Trophoblast cell (in vitro differentiated cells and primary cell): ENCODE results near the gene DVL1.
"Not testable (repeated sequence)": the region's sequence is repeated elsewhere in the genome, so short reads cannot be mapped to it uniquely, and the experiment has no call there.

Experiments
- DNase-seq, 2 donors: peaks; one replicate each; pipeline ENCODE4 v3.0.0-alpha.2; 2016
- H2AFZ ChIP-seq: 2 replicates; pipeline ENCODE4 v1.6.1; 2013; ENCODE audit warnings: low read length, moderate library complexity, mild to moderate bottlenecking; ENCODE audit not compliant: insufficient read depth, poor library complexity
- H2AK5ac ChIP-seq: 2 replicates; pipeline ENCODE4 v1.6.1; 2013; ENCODE audit warnings: mild to moderate bottlenecking, low read length
- H2BK120ac ChIP-seq: 2 replicates; pipeline ENCODE4 v1.6.1; 2013; ENCODE audit warnings: low read length, mild to moderate bottlenecking, moderate library complexity; ENCODE audit not compliant: insufficient read depth, poor library complexity
- H2BK12ac ChIP-seq: 2 replicates; pipeline ENCODE4 v1.6.1; 2013; ENCODE audit warnings: mild to moderate bottlenecking, low read length, moderate library complexity
- H2BK5ac ChIP-seq: 2 replicates; pipeline ENCODE4 v1.6.1; 2013; ENCODE audit warnings: low read length, low read depth, moderate library complexity, mild to moderate bottlenecking; ENCODE audit not compliant: poor library complexity
- H3K14ac ChIP-seq: 2 replicates; pipeline ENCODE4 v1.6.1; 2013; ENCODE audit warnings: mild to moderate bottlenecking, low read length
- H3K18ac ChIP-seq: 2 replicates; pipeline ENCODE4 v1.6.1; 2013; ENCODE audit warnings: mild to moderate bottlenecking, low read length
- H3K23ac ChIP-seq: 2 replicates; pipeline ENCODE4 v1.6.1; 2013; ENCODE audit warnings: low read length
- H3K27ac ChIP-seq: 2 replicates; pipeline ENCODE4 v1.5.1; 2013; ENCODE audit warnings: low read depth, mild to moderate bottlenecking, inconsistent platforms, low read length, moderate library complexity
- H3K27me3 ChIP-seq: 2 replicates; pipeline ENCODE4 v1.6.1; 2013; ENCODE audit warnings: inconsistent platforms, mild to moderate bottlenecking, low read length, moderate library complexity; ENCODE audit not compliant: insufficient read depth
- H3K36me3 ChIP-seq, 2 experiments: 1 replicate in 1 of 2; 2 replicates in 1 of 2; pipeline ENCODE4 v1.6.1; 2013; ENCODE audit warnings: low read length in 2 of 2, mild to moderate bottlenecking in 2 of 2, moderate library complexity in 1 of 2; ENCODE audit not compliant: insufficient read depth in 2 of 2, control insufficient read depth in 1 of 2
- H3K4ac ChIP-seq: 2 replicates; pipeline ENCODE4 v1.6.1; 2013; ENCODE audit warnings: low read depth, mild to moderate bottlenecking, low read length, moderate library complexity
- H3K4me1 ChIP-seq, 2 experiments: 1 replicate in 1 of 2; 2 replicates in 1 of 2; pipeline ENCODE4 v1.6.1; 2013; ENCODE audit warnings: low read length in 2 of 2, mild to moderate bottlenecking in 2 of 2, moderate library complexity in 1 of 2; ENCODE audit not compliant: insufficient read depth in 2 of 2, control insufficient read depth in 1 of 2
- H3K4me2 ChIP-seq: 2 replicates; pipeline ENCODE4 v1.6.1; 2013; ENCODE audit warnings: inconsistent platforms, mild to moderate bottlenecking, low read length, moderate library complexity
- H3K4me3 ChIP-seq: 2 replicates; pipeline ENCODE4 v1.5.1; 2013; ENCODE audit warnings: mild to moderate bottlenecking, low read depth, low read length, inconsistent platforms
- H3K79me1 ChIP-seq: one replicate; pipeline ENCODE4 v1.6.1; 2013; ENCODE audit warnings: low read length
- H3K79me2 ChIP-seq: 2 replicates; pipeline ENCODE4 v1.6.1; 2013; ENCODE audit warnings: low read length, mild to moderate bottlenecking; ENCODE audit not compliant: control insufficient read depth, insufficient read depth, poor library complexity
- H3K9ac ChIP-seq: 2 replicates; pipeline ENCODE4 v1.6.1; 2013; ENCODE audit warnings: mild to moderate bottlenecking, low read length
- H3K9me3 ChIP-seq: 2 replicates; pipeline ENCODE4 v1.6.1; 2013; ENCODE audit warnings: low read depth, mild to moderate bottlenecking, control low read depth, inconsistent platforms, low read length; ENCODE audit not compliant: insufficient read depth
- H4K12ac ChIP-seq: 2 replicates; pipeline ENCODE4 v1.6.1; 2013; ENCODE audit warnings: low read depth, mild to moderate bottlenecking, low read length, moderate library complexity
- H4K8ac ChIP-seq: 2 replicates; pipeline ENCODE4 v1.6.1; 2013; ENCODE audit warnings: low read depth, mild to moderate bottlenecking, low read length, moderate library complexity
- H4K91ac ChIP-seq: one replicate; pipeline ENCODE4 v1.6.1; 2013; ENCODE audit warnings: low read depth, mild to moderate bottlenecking, low read length, moderate library complexity
- WGBS: extraction: QIAGEN DNeasy Blood & Tissue Kit; methylation state at CpG from one replicate; pipeline ENCODE4 v1.1.7; 2013; ENCODE audit warnings: missing lambda C conversion rate; ENCODE audit not compliant: insufficient read length, insufficient coverage; ENCODE audit errors: extremely low coverage; 5-methylcytosine and 5-hydroxymethylcytosine counted together

Gene DVL1

DNA sequence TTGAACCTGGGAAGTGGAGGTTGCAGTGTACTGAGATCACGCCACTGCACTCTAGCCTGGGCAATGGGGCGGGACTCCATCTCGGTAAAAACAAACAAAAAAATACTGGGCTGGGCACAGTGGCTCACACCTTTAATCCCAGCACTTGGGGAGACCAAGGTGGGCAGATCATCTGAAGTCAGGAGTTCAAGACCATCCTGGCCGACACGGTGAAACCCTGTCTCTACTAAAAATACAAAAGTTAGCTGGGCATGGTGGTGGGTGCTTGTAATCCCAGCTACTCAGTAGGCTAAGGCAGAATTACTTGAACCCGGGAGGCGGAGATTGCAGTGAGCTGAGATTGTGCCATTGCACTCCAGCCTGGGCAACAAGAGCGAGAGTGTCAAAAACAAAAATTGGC, 33.0 kb downstream of the DVL1 start:
- not testable (repeated sequence) for H3K4me1 ChIP-seq, H2AFZ ChIP-seq, H3K79me2 ChIP-seq, H3K14ac ChIP-seq, H3K4me3 ChIP-seq, H3K18ac ChIP-seq, H3K9ac ChIP-seq, H3K23ac ChIP-seq, H4K91ac ChIP-seq, H2BK12ac ChIP-seq, H2AK5ac ChIP-seq, DNase-seq, H2BK120ac ChIP-seq, H3K9me3 ChIP-seq, H3K27ac ChIP-seq, H3K4ac ChIP-seq, H3K79me1 ChIP-seq, H4K8ac ChIP-seq, H2BK5ac ChIP-seq, H3K4me2 ChIP-seq, H4K12ac ChIP-seq, H3K27me3 ChIP-seq
- peaks cover 71 to 72% of the 10 kb centered on the region in 2 experiments for H3K36me3 ChIP-seq
- WGBS, result no CpG with 5 or more reads among the region's 8 CpGs

DNA sequence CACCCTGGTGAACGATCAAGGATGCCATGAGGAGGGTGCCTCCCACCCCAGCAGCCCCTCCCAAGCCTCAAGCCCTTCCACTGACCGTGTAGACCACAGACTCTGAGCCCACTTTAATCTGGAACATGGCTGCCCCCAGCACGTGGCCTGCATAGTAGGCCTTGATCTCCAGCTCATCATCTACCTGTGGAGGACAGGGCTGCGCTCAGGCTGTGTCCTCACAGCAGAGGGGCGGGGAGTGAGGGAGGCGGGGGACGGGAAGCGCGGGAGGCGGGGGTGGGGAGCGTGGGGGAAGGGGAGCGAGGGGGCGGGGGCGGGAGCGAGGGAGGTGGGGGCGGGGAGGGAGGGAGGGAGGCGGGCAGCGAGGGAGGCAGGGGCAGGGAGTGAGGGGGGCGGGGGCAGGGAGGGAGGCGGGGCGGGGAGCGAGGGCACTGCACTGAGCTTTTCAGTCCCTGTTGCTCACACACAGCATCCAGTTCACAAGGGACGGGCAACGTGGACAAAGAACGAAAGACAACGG, 33.7 kb downstream of the DVL1 start:
- Histone ChIP-seq H2BK12ac (no peak overlapping the region), H2BK5ac (no peak overlapping the region), H2BK120ac (no peak overlapping the region), H2AFZ (no peak overlapping the region), H3K4me3 (no peak overlapping the region), H3K4me1 (peaks cover 0 to 4% of the 10 kb centered on the region in 2 experiments), H2AK5ac (no peak overlapping the region), H3K18ac (no peak overlapping the region), H3K79me2 (no peaks in the 10 kb centered on the region), H3K27me3 (no peaks in the 10 kb centered on the region), H4K12ac (no peak overlapping the region), H4K91ac (no peak overlapping the region), H3K79me1 (no peaks in the 10 kb centered on the region), H3K23ac (no peak overlapping the region), H3K14ac (no peak overlapping the region), H4K8ac (no peak overlapping the region), H3K27ac (no peak overlapping the region), H3K9me3 (no peaks in the 10 kb centered on the region), H3K4ac (no peak overlapping the region), H3K36me3 (peaks cover 71 to 73% of the 10 kb centered on the region in 2 experiments), H3K9ac (no peak overlapping the region), H3K4me2 (no peak overlapping the region)
- no CpG with 5 or more reads among the region's 26 CpGs for WGBS
- DNase-seq, result no peak

DNA sequence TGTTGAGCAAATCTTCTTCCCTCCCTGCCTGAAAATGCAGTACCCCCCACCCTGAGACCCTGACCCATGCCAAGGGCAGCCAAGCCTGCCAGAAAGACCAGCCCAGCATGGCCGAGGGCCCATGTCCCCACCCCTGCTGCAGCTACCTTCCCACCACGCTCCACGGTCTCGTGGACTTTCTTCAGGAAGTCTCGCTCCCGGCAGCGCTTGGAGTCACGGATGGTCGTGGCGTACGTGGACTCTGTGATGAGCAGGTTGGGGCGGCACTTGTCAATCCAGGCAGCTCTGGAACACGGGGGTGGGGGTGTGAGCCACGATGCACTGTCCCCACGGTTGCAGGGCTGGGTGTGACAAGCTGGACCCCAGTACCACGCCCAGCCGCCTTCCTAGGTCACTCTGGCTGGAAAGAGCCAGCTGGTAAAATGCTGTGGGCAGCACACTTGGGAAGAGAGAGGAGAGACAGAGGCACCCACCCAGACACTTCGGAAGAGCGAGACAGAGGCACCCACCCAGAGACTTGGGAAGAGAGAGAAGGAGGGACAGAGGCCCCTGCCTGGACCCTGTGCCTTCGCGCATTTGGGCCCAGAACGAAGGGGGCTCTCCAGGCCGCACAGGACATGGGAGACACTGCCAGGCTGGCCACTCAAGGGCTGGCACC, 34.4 kb downstream of the DVL1 start:
- WGBS, result no CpG with 5 or more reads among the region's 23 CpGs
- Histone ChIP-seq H2AK5ac (no peak overlapping the region), H3K4me2 (no peak overlapping the region), H3K4ac (no peak overlapping the region), H3K4me3 (no peak overlapping the region), H2AFZ (no peak overlapping the region), H3K23ac (no peak overlapping the region), H2BK120ac (no peak overlapping the region), H3K36me3 (peaks cover 71 to 73% of the 10 kb centered on the region in 2 experiments), H3K4me1 (peaks cover 5 to 10% of the 10 kb centered on the region in 2 experiments), H4K12ac (no peak overlapping the region), H3K79me1 (no peaks in the 10 kb centered on the region), H2BK5ac (no peak overlapping the region), H3K9me3 (no peaks in the 10 kb centered on the region), H4K91ac (no peak overlapping the region), H4K8ac (no peak overlapping the region), H3K27ac (no peak overlapping the region), H2BK12ac (no peak overlapping the region), H3K79me2 (no peaks in the 10 kb centered on the region), H3K18ac (no peak overlapping the region), H3K9ac (no peak overlapping the region), H3K14ac (no peak overlapping the region), H3K27me3 (no peaks in the 10 kb centered on the region)
- no peak for DNase-seq

DNA sequence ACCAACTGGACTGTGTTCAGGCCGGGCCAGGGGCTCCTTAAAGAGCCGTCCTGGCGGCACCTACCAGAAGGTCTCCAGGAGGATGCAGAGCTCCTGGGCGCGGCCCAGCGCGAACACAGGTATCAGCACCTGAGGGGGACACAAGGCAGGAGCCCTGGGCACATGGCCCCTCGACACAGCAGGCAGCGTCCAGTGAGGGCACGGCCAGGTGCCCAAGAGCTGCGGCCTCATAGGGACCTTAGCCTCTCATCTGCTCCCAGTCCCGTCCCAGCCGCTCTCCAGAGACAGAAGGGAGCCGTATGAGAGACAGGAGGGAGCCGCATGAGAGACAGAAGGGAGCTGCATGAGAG, 35.0 kb downstream of the DVL1 start:
- Histone ChIP-seq H2BK5ac (no peak overlapping the region), H3K4me3 (no peak overlapping the region), H3K4ac (no peak overlapping the region), H2AFZ (no peak overlapping the region), H3K27me3 (no peaks in the 10 kb centered on the region), H3K79me2 (peaks cover 5% of the 10 kb centered on the region), H3K36me3 (peaks cover 69 to 72% of the 10 kb centered on the region in 2 experiments), H3K9me3 (no peaks in the 10 kb centered on the region), H3K4me2 (no peak overlapping the region), H3K27ac (no peak overlapping the region), H3K79me1 (peaks cover 2% of the 10 kb centered on the region), H3K18ac (no peak overlapping the region), H3K9ac (no peak overlapping the region), H2BK120ac (no peak overlapping the region), H2BK12ac (no peak overlapping the region), H4K91ac (no peak overlapping the region), H2AK5ac (no peak overlapping the region), H3K14ac (no peak overlapping the region), H3K23ac (no peak overlapping the region), H4K12ac (no peak overlapping the region), H3K4me1 (peaks cover 11 to 16% of the 10 kb centered on the region in 2 experiments), H4K8ac (no peak overlapping the region)
- DNase-seq, result no peak
- WGBS, result no CpG with 5 or more reads among the region's 15 CpGs
